Neural progenitor cell (in vitro differentiated cells): ENCODE data around the gene SDK1. TPM values are rescaled to one million over a fixed set of nuclear protein-coding genes. Genes with fewer than 3 reads are reported as not detected.

ENCODE experiments used
- DNase-seq: peaks from one replicate; pipeline ENCODE4 v3.0.0-alpha.2; 2016; ENCODE audit warnings: low spot score
- H2AFZ ChIP-seq: fragments of 200-600 bp; sonication (generic); replicated peaks from 2 replicates; pipeline ENCODE4 v1.6.1; 2016; ENCODE audit warnings: antibody characterized with exemption
- H3F3A ChIP-seq: fragments of 200-600 bp; sonication (generic); 2 replicates; pipeline ENCODE4 v1.6.1; 2016; ENCODE audit warnings: antibody characterized with exemption, low read depth
- H3K27ac ChIP-seq: fragments of 200-600 bp; sonication (generic); 2 replicates; pipeline ENCODE4 v1.5.1; 2016; ENCODE audit warnings: mild to moderate bottlenecking
- H3K27me3 ChIP-seq: fragments of 200-600 bp; sonication (generic); 2 replicates; pipeline ENCODE4 v1.6.1; 2016; ENCODE audit warnings: mild to moderate bottlenecking, moderate library complexity
- H3K36me3 ChIP-seq: fragments of 200-600 bp; sonication (generic); 2 replicates; pipeline ENCODE4 v1.5.1; 2016
- H3K4me1 ChIP-seq: fragments of 200-600 bp; sonication (generic); 2 replicates; pipeline ENCODE4 v1.6.1; 2016; ENCODE audit warnings: mixed run types
- H3K4me2 ChIP-seq: fragments of 200-600 bp; sonication (generic); 2 replicates; pipeline ENCODE4 v1.6.1; 2016
- H3K4me3 ChIP-seq: fragments of 200-600 bp; sonication (generic); 2 replicates; pipeline ENCODE4 v1.5.1; 2016
- H3K79me2 ChIP-seq: fragments of 200-600 bp; sonication (generic); 2 replicates; pipeline ENCODE4 v1.6.1; 2016; ENCODE audit warnings: low read depth
- H3K9ac ChIP-seq: fragments of 200-600 bp; sonication (generic); 2 replicates; pipeline ENCODE4 v1.6.1; 2016
- H3K9me3 ChIP-seq: fragments of 200-600 bp; sonication (generic); 2 replicates; pipeline ENCODE4 v1.5.1; 2016; ENCODE audit warnings: low read depth
- H4K20me1 ChIP-seq: fragments of 200-600 bp; sonication (generic); 2 replicates; pipeline ENCODE4 v1.6.1; 2016; ENCODE audit warnings: low read depth
- H3K27ac Mint-ChIP-seq: 3 replicates; pipeline ENCODE4 v1.8.0; 2021; ENCODE audit warnings: mixed read lengths
- H3K27me3 Mint-ChIP-seq: 2 replicates; pipeline ENCODE4 v1.8.0; 2022; ENCODE audit warnings: low read depth, mild to moderate bottlenecking, inconsistent platforms, moderate library complexity, mixed read lengths; ENCODE audit not compliant: insufficient read depth
- H3K36me3 Mint-ChIP-seq: 3 replicates; pipeline ENCODE4 v1.8.0; 2021; ENCODE audit warnings: mixed read lengths
- H3K4me1 Mint-ChIP-seq: 3 replicates; pipeline ENCODE4 v1.8.0; 2021; ENCODE audit warnings: mixed read lengths
- H3K4me3 Mint-ChIP-seq: 3 replicates; pipeline ENCODE4 v1.8.0; 2021; ENCODE audit warnings: mild to moderate bottlenecking, moderate library complexity, mixed read lengths
- H3K9me3 Mint-ChIP-seq: 3 replicates; pipeline ENCODE4 v1.8.0; 2020; ENCODE audit warnings: mixed read lengths
- CTCF ChIP-seq: fragments of 200-600 bp; sonication (generic); IDR thresholded peaks from 2 replicates; pipeline ENCODE4 v1.5.1; 2017; ENCODE audit warnings: antibody characterized with exemption, mild to moderate bottlenecking
- EZH2 ChIP-seq: fragments of 200-600 bp; sonication (generic); IDR thresholded peaks from 2 replicates; pipeline ENCODE4 v1.6.1; 2017; ENCODE audit warnings: antibody characterized with exemption, mild to moderate bottlenecking, moderate library complexity
- EZH2phosphoT487 ChIP-seq: fragments of 200-600 bp; sonication (generic); IDR thresholded peaks from 2 replicates; pipeline ENCODE4 v1.6.1; 2017; ENCODE audit warnings: antibody characterized with exemption
- total RNA-seq: library from RNA; depleted of rRNA; stranded (reverse); fragments of >200 nt; gene quantifications from 2 replicates; pipeline ENCODE4 v1.2.3, GENCODE V29; 2015; ENCODE audit warnings: low replicate concordance

The SDK1 gene
- total RNA-seq, 1 donor from 2014 or later = 4.9 TPM

- no peaks in the 10 kb centered on the region for H3F3A ChIP-seq
- H3K27me3 ChIP-seq = no peaks in the 10 kb centered on the region
- H2AFZ ChIP-seq = no peak overlapping the region
- H3K9me3 Mint-ChIP-seq = peaks cover 11% of the 10 kb centered on the region
- DNase-seq = no peak
- H3K9ac ChIP-seq = no peak overlapping the region
- no peak overlapping the region for H3K27ac Mint-ChIP-seq
- no peaks in the 10 kb centered on the region for H3K79me2 ChIP-seq
- no peak overlapping the region for H3K4me3 ChIP-seq
- no peaks in the 10 kb centered on the region for H3K36me3 ChIP-seq
- H4K20me1 ChIP-seq = no peaks in the 10 kb centered on the region
- H3K27ac ChIP-seq = no peak overlapping the region
- no peak overlapping the region for H3K4me3 Mint-ChIP-seq
- H3K4me2 ChIP-seq = no peak overlapping the region
- H3K9me3 ChIP-seq = no peaks in the 10 kb centered on the region
- H3K36me3 Mint-ChIP-seq = peaks cover 27% of the 10 kb centered on the region
- TF ChIP-seq CTCF (no peak), EZH2phosphoT487 (no peak), EZH2 (no peak)
- peaks cover 11% of the 10 kb centered on the region for H3K4me1 Mint-ChIP-seq
- H3K4me1 ChIP-seq = peaks cover 7% of the 10 kb centered on the region
- H3K27me3 Mint-ChIP-seq = peaks cover 4% of the 10 kb centered on the region
Measured at GRCh38 chr7:4113976-4114375, 812.9 kb downstream of the SDK1 start.

GRCh38 chr7:4115442-4115841 is 814.4 kb downstream of the SDK1 start:
- H3K9me3 ChIP-seq = peaks cover 5% of the 10 kb centered on the region
- Mint-ChIP-seq H3K27me3 (peaks cover 4% of the 10 kb centered on the region), H3K4me1 (peaks cover 9% of the 10 kb centered on the region), H3K9me3 (peaks cover 20% of the 10 kb centered on the region), H3K4me3 (no peak overlapping the region), H3K27ac (peak overlapping the region; percentile 23), H3K36me3 (peaks cover 35% of the 10 kb centered on the region)
- no peaks in the 10 kb centered on the region for H3K79me2 ChIP-seq
- no peaks in the 10 kb centered on the region for H4K20me1 ChIP-seq
- no peaks in the 10 kb centered on the region for H3K36me3 ChIP-seq
- H3F3A ChIP-seq = no peaks in the 10 kb centered on the region
- H3K4me1 ChIP-seq = peaks cover 7% of the 10 kb centered on the region
- TF ChIP-seq EZH2 (no peak), CTCF (no peak), EZH2phosphoT487 (no peak)
- H3K27me3 ChIP-seq = no peaks in the 10 kb centered on the region
- H3K9ac ChIP-seq = no peak overlapping the region
- no peak overlapping the region for H3K27ac ChIP-seq
- H2AFZ ChIP-seq = no peak overlapping the region
- H3K4me3 ChIP-seq = no peak overlapping the region
- no peak for DNase-seq
- no peak overlapping the region for H3K4me2 ChIP-seq

GRCh38 chr7:4115941-4116610 is 815.0 kb downstream of the SDK1 start:
- H3K27me3 Mint-ChIP-seq = peaks cover 4% of the 10 kb centered on the region
- Histone ChIP-seq H3K9me3 (peaks cover 12% of the 10 kb centered on the region), H3K4me1 (peaks cover 7% of the 10 kb centered on the region), H3K4me3 (no peak overlapping the region), H4K20me1 (no peaks in the 10 kb centered on the region), H3K27me3 (no peaks in the 10 kb centered on the region), H2AFZ (no peak overlapping the region), H3K36me3 (no peaks in the 10 kb centered on the region), H3K4me2 (no peak overlapping the region), H3K9ac (no peak overlapping the region), H3K27ac (no peak overlapping the region), H3K79me2 (no peaks in the 10 kb centered on the region), H3F3A (no peaks in the 10 kb centered on the region)
- no peak for DNase-seq
- H3K4me3 Mint-ChIP-seq = no peak overlapping the region
- no peak for TF ChIP-seq EZH2
- TF ChIP-seq EZH2phosphoT487 = no peak
- TF ChIP-seq CTCF = no peak
- H3K27ac Mint-ChIP-seq = no peak overlapping the region
- H3K36me3 Mint-ChIP-seq = peaks cover 35% of the 10 kb centered on the region
- peaks cover 9% of the 10 kb centered on the region for H3K4me1 Mint-ChIP-seq
- H3K9me3 Mint-ChIP-seq = peaks cover 23% of the 10 kb centered on the region
